Ishikawa (cell line): ENCODE results near the gene PBXIP1.

Source experiments
- CEBPB ChIP-seq: IDR thresholded peaks from 2 replicates; pipeline ENCODE4 v1.6.1; 2012
- CREB1 ChIP-seq: IDR thresholded peaks from 2 replicates; pipeline ENCODE4 v1.6.1; 2012; ENCODE audit warnings: low read depth
- EGR1 ChIP-seq: IDR thresholded peaks from 2 replicates; pipeline ENCODE4 v1.6.1; 2012
- EP300 ChIP-seq: IDR thresholded peaks from 2 replicates; pipeline ENCODE4 v1.6.1; 2012; ENCODE audit warnings: borderline replicate concordance
- FOXM1 ChIP-seq: IDR thresholded peaks from 2 replicates; pipeline ENCODE4 v1.6.1; 2012; ENCODE audit warnings: low read depth, borderline replicate concordance
- NFIC ChIP-seq: IDR thresholded peaks from 2 replicates; pipeline ENCODE4 v1.6.1; 2012
- RAD21 ChIP-seq: IDR thresholded peaks from 2 replicates; pipeline ENCODE4 v1.6.1; 2012; ENCODE audit warnings: low read depth
- TAF1 ChIP-seq: IDR thresholded peaks from 2 replicates; pipeline ENCODE4 v1.6.1; 2012; ENCODE audit warnings: low read depth, mild to moderate bottlenecking
- TCF12 ChIP-seq: IDR thresholded peaks from 2 replicates; pipeline ENCODE4 v1.6.1; 2012; ENCODE audit warnings: low read depth
- TEAD4 ChIP-seq: IDR thresholded peaks from 2 replicates; pipeline ENCODE4 v1.6.1; 2012
- YY1 ChIP-seq: IDR thresholded peaks from 2 replicates; pipeline ENCODE4 v1.6.1; 2012; ENCODE audit warnings: low read depth
- ZBTB7A ChIP-seq: IDR thresholded peaks from 2 replicates; pipeline ENCODE4 v1.6.1; 2012; ENCODE audit warnings: low read depth
- TF ChIP-seq, protein P1 (sequence below): IDR thresholded peaks from 2 replicates; pipeline ENCODE4 v1.6.1; 2012
- TF ChIP-seq, protein P2 (sequence below): IDR thresholded peaks from 2 replicates; pipeline ENCODE4 v1.6.1; 2012
- TF ChIP-seq, protein P3 (sequence below): IDR thresholded peaks from 2 replicates; pipeline ENCODE4 v1.6.1; 2012; ENCODE audit warnings: low read depth, mild to moderate bottlenecking

Gene PBXIP1, protein sequence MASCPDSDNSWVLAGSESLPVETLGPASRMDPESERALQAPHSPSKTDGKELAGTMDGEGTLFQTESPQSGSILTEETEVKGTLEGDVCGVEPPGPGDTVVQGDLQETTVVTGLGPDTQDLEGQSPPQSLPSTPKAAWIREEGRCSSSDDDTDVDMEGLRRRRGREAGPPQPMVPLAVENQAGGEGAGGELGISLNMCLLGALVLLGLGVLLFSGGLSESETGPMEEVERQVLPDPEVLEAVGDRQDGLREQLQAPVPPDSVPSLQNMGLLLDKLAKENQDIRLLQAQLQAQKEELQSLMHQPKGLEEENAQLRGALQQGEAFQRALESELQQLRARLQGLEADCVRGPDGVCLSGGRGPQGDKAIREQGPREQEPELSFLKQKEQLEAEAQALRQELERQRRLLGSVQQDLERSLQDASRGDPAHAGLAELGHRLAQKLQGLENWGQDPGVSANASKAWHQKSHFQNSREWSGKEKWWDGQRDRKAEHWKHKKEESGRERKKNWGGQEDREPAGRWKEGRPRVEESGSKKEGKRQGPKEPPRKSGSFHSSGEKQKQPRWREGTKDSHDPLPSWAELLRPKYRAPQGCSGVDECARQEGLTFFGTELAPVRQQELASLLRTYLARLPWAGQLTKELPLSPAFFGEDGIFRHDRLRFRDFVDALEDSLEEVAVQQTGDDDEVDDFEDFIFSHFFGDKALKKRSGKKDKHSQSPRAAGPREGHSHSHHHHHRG

DNA sequence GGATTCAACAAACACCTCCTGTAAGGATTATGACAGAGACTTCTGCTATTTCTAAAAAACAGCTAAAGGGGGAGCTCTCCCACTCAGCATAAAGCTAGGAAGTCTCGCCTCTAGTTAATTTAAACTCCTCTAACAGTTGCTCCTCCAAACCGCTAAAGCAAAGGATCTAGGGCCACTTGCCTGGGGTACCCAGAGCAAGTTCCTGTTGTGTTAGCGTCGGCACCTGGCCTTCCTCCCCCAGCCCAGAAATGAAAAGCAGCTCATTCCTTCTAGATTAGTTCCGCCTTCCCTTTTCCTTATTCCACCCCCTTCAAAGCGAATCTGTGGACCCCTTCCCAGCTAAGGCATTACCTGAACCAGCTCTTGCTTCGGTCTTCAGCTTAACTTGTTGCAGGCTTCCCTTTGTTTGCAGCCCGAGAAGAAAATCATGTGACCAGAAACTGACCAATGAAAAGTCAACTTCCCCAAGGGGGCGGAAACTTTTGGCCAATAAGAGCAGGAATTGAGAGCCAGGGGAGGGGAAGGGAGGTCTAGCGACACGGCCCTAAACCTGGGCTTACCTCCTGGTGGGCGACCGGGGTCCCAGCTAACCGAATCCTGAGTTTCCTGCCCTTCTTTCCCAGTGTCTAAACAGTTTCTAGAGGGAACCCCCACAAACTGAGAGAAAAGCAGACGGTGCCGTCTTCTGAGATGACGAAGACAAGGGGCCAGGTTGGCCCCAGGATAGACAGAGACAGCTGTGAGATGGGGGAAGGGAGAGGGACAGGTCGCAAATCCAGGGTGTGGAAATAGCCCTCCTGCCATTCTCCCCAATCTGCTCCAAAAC is at the start of gene PBXIP1:
PBXIP1 (minus strand) TSS at position 382 of the 826 bp plus-strand sequence. CDS start 2,378 bp downstream, outside the sequence.
- no peak for TF ChIP-seq NFIC
- TF ChIP-seq TCF12, result no peak
- TF ChIP-seq EP300, result 0 out of 2 replicates have a peak, but pooled peaks have one; percentile 11
- TF ChIP-seq EGR1, result no peak
- TF ChIP-seq, protein P1, sequence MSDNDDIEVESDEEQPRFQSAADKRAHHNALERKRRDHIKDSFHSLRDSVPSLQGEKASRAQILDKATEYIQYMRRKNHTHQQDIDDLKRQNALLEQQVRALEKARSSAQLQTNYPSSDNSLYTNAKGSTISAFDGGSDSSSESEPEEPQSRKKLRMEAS, result 0 out of 2 replicates have a peak, but pooled peaks have one; percentile 13
- TF ChIP-seq TEAD4, result no peak
- no peak for TF ChIP-seq YY1
- TF ChIP-seq CEBPB, result no peak
- no peak; the same call in 1 of the 2 replicates for TF ChIP-seq RAD21
- TF ChIP-seq CREB1, result no peak
- TF ChIP-seq, protein P2, sequence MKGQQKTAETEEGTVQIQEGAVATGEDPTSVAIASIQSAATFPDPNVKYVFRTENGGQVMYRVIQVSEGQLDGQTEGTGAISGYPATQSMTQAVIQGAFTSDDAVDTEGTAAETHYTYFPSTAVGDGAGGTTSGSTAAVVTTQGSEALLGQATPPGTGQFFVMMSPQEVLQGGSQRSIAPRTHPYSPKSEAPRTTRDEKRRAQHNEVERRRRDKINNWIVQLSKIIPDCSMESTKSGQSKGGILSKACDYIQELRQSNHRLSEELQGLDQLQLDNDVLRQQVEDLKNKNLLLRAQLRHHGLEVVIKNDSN, result peak; percentile 90
- peak; percentile 90; the same call in 1 of the 2 replicates for TF ChIP-seq ZBTB7A
- TF ChIP-seq, protein P3, sequence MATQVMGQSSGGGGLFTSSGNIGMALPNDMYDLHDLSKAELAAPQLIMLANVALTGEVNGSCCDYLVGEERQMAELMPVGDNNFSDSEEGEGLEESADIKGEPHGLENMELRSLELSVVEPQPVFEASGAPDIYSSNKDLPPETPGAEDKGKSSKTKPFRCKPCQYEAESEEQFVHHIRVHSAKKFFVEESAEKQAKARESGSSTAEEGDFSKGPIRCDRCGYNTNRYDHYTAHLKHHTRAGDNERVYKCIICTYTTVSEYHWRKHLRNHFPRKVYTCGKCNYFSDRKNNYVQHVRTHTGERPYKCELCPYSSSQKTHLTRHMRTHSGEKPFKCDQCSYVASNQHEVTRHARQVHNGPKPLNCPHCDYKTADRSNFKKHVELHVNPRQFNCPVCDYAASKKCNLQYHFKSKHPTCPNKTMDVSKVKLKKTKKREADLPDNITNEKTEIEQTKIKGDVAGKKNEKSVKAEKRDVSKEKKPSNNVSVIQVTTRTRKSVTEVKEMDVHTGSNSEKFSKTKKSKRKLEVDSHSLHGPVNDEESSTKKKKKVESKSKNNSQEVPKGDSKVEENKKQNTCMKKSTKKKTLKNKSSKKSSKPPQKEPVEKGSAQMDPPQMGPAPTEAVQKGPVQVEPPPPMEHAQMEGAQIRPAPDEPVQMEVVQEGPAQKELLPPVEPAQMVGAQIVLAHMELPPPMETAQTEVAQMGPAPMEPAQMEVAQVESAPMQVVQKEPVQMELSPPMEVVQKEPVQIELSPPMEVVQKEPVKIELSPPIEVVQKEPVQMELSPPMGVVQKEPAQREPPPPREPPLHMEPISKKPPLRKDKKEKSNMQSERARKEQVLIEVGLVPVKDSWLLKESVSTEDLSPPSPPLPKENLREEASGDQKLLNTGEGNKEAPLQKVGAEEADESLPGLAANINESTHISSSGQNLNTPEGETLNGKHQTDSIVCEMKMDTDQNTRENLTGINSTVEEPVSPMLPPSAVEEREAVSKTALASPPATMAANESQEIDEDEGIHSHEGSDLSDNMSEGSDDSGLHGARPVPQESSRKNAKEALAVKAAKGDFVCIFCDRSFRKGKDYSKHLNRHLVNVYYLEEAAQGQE, result no peak
- 0 out of 2 replicates have a peak, but pooled peaks have one; percentile 20 for TF ChIP-seq FOXM1
- TF ChIP-seq TAF1, result no peak

DNA sequence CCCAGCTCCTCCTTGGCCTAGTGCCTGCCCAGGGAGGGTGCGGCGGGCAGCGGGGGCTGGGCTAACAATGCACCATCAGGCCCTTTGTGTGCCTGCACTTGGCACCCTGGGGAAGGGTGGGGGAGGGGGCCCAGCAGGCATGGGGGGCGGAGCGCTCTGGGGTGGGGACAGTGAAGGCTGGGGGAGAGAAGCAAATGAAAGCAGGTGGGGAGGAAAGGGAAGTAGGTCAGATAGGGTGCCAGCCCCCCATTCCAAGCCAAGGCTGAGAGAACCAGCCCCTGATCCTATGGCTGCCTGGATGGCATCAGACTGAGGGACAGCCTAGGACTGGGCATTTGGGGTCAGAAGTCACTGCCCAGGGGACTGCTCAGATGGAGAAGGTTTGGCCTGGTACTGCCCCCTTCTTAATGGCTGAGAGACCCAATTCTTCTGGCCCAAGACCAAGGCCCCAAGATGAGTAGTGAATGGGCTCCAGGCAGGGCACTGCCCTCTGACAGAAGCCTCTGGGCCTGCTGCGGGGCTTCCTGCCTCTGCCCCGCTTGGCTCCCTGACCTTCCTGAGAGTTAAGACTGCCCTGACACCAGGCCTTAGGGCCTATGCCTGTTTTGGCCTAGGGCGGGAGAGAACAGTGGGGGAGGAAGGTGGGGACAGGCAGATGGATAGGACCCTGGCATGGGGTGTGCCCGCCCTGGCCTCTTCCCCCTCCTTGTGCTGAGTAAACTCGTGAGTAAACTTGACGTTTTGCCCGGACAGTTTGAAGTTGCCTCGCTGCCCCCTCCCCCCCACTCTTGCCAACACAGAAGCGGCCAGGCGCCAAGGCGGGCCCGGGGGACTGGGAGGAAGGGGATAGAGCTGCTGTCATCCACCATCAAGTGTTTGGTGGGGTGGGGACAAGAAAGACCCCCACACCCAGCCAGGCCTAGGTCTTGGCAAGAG is 49.4 kb upstream of the PBXIP1 start:
- TF ChIP-seq TEAD4 (no peak), NFIC (no peak), CEBPB (no peak), TAF1 (no peak), EGR1 (no peak), EP300 (no peak), YY1 (no peak), RAD21 (no peak), FOXM1 (no peak), TCF12 (no peak)
- TF ChIP-seq, protein P2, result no peak
- TF ChIP-seq, protein P3, result no peak

DNA sequence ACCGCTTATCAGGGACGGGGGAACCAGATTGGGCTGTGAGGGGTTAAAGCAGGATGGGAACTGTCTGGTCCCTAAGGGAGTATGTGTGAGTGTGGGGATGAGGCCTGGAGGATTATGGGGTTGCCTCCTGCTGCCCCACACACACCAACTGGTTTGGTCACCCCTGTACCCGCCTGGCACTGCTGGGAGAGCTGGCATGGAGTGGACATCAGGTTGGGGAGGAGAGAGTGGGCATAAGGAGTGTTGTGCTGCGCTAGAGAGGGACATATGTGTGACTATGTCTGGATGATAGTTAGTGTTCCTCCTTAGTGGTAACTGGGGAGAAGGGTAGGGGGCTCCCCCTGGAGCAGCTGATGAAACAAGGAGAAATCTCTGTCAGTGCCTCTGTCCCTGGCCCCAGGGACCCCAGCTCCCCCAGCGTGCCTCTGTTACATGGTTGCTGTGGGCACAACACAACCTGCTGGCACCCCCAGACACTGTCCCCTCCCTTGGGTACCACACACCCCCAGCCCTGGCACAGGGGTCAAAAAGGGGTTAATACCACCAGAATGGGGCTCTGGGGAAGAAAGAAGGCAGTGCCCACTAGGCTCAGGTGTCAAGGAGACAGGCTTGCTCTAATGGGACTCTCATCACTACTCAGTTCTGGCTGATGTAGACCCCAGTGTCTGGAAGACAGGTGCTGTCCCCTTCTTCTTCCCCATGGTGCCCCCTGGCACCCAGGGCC is 48.6 kb upstream of the PBXIP1 start:
- no peak for TF ChIP-seq EGR1
- no peak for TF ChIP-seq TAF1
- no peak for TF ChIP-seq TEAD4
- no peak for TF ChIP-seq ZBTB7A
- TF ChIP-seq, protein P2, result no peak
- TF ChIP-seq RAD21, result no peak
